Activated B cell treated with CpG ODN at 0.5 μM for 24 hours (primary cell): Measurements from ENCODE around the gene PDE4B. TPM values are rescaled to one million over a fixed set of nuclear protein-coding genes. Genes with fewer than 3 reads are reported as not detected.

Experiments used
- ATAC-seq: fragments of 200-7000 bp; cut with Tn5 transposase; one replicate; pipeline ENCODE4 v1.10.0; 2021; ENCODE audit warnings: low read depth, mild to moderate bottlenecking, moderate library complexity
- CTCF ChIA-PET: fragments of 350-600 bp; sonication (Branson Sonifier 250); formaldehyde crosslinking; loops from one replicate; lab custom pipeline; 2021; ENCODE audit warnings: antibody characterized with exemption; lab: Charles Lee
- POLR2A ChIA-PET: fragments of 350-600 bp; sonication (Branson Sonifier 250); formaldehyde crosslinking; loops from one replicate; lab custom pipeline; 2021; ENCODE audit warnings: antibody characterized with exemption; lab: Charles Lee
- DNase-seq: peaks from one replicate; pipeline ENCODE4 v3.0.0; 2022
- H3K27ac Mint-ChIP-seq: one replicate; pipeline ENCODE4 v1.8.0; 2020; ENCODE audit warnings: mixed read lengths
- H3K27me3 Mint-ChIP-seq: one replicate; pipeline ENCODE4 v1.8.0; 2021; ENCODE audit warnings: mixed read lengths
- H3K36me3 Mint-ChIP-seq: one replicate; pipeline ENCODE4 v1.8.0; 2021; ENCODE audit warnings: low read depth, mixed read lengths
- H3K4me1 Mint-ChIP-seq: one replicate; pipeline ENCODE4 v1.8.0; 2021; ENCODE audit warnings: mixed read lengths
- H3K4me3 Mint-ChIP-seq: one replicate; pipeline ENCODE4 v1.8.0; 2020; ENCODE audit warnings: mild to moderate bottlenecking, mixed read lengths
- H3K9me3 Mint-ChIP-seq: one replicate; pipeline ENCODE4 v1.8.0; 2020; ENCODE audit warnings: mixed read lengths
- CTCF ChIP-seq: fragments of 200-600 bp; IDR thresholded peaks from one replicate; pipeline ENCODE4 v1.8.0; 2022; ENCODE audit warnings: antibody characterized with exemption, mild to moderate bottlenecking
- intact Hi-C: fragments of 100-400 bp; cut with micrococcal nuclease; formaldehyde crosslinking; loops from one replicate; pipeline ENCODE4 v1.15.1; 2024
- total RNA-seq: library from RNA; stranded (reverse); gene quantifications from 2 replicates; pipeline ENCODE4 v1.2.3, GENCODE V29; 2022

Gene PDE4B
- total RNA-seq, 1 donor from 2014 or later = 84.1 TPM

- CTCF ChIA-PET = no interaction called here
Measured at GRCh38 chr1:66384258-66384921, 591.7 kb downstream of the PDE4B start.

GRCh38 chr1:66386712-66387111, 594.0 kb downstream of the PDE4B start:
- TF ChIP-seq CTCF = no peak
- H3K27me3 Mint-ChIP-seq = no peaks in the 10 kb centered on the region
- H3K9me3 Mint-ChIP-seq = peaks cover 15% of the 10 kb centered on the region
- H3K36me3 Mint-ChIP-seq = peaks cover 2% of the 10 kb centered on the region
- no peak overlapping the region for H3K27ac Mint-ChIP-seq
- CTCF ChIA-PET = interaction anchor here (1.8 kb wide), 1 partner anchor 58 kb away, joined by 4 read pairs; no protein-coding TSS in a partner anchor
- H3K4me3 Mint-ChIP-seq = no peak overlapping the region
- POLR2A ChIA-PET = interaction anchor here (3.2 kb wide), 1 partner anchor 9 kb away, joined by 12 read pairs; no protein-coding TSS in a partner anchor
- H3K4me1 Mint-ChIP-seq = peaks cover 29% of the 10 kb centered on the region
- DNase-seq (no peak), ATAC-seq (no peak)
- intact Hi-C loops = loop anchor here (1.0 kb wide), 1 partner anchor 11 kb away; no protein-coding TSS in a partner anchor

More at GRCh38 chr1:66384258-66384921, 591.7 kb downstream of the PDE4B start:
- Mint-ChIP-seq H3K4me1 (peaks cover 52% of the 10 kb centered on the region), H3K27me3 (no peaks in the 10 kb centered on the region), H3K36me3 (peaks cover 2% of the 10 kb centered on the region), H3K4me3 (no peak overlapping the region), H3K27ac (peak overlapping the region; percentile 47), H3K9me3 (peaks cover 11% of the 10 kb centered on the region)
- DNase-seq (no peak), ATAC-seq (no peak)
- TF ChIP-seq CTCF = no peak
- intact Hi-C loops = no loop called here
- POLR2A ChIA-PET = interaction anchor here (1.0 to 3.2 kb wide), 5 partner anchors 11 to 52 kb away, joined by 3 to 12 read pairs (median 6); no protein-coding TSS in a partner anchor

GRCh38 chr1:66388913-66389312, 596.2 kb downstream of the PDE4B start:
- intact Hi-C loops = no loop called here
- ATAC-seq (no peak), DNase-seq (no peak)
- peaks cover 11% of the 10 kb centered on the region for H3K9me3 Mint-ChIP-seq
- ChIA-PET CTCF (interaction anchor here (0.7 to 1.4 kb wide), 2 partner anchors 8 to 57 kb away, joined by 3 read pairs; no protein-coding TSS in a partner anchor), POLR2A (interaction anchor here (1.1 kb wide), 1 partner anchor 8 kb away, joined by 3 read pairs; no protein-coding TSS in a partner anchor)
- TF ChIP-seq CTCF = no peak
- H3K27ac Mint-ChIP-seq = no peak overlapping the region
- H3K4me1 Mint-ChIP-seq = peaks cover 17% of the 10 kb centered on the region
- H3K4me3 Mint-ChIP-seq = no peak overlapping the region
- peaks cover 2% of the 10 kb centered on the region for H3K36me3 Mint-ChIP-seq
- H3K27me3 Mint-ChIP-seq = no peaks in the 10 kb centered on the region

GRCh38 chr1:66393586-66394287, 601.0 kb downstream of the PDE4B start:
- no peak for ATAC-seq
- no peaks in the 10 kb centered on the region for H3K36me3 Mint-ChIP-seq
- peak overlapping the region; percentile 6 for H3K27ac Mint-ChIP-seq
- no peaks in the 10 kb centered on the region for H3K27me3 Mint-ChIP-seq
- POLR2A ChIA-PET = interaction anchor here (0.6 to 5.3 kb wide), 6 partner anchors 8 to 60 kb away, joined by 3 to 62 read pairs (median 21); no protein-coding TSS in a partner anchor
- peaks cover 56% of the 10 kb centered on the region for H3K4me1 Mint-ChIP-seq
- no peak overlapping the region for H3K4me3 Mint-ChIP-seq
- no peak for TF ChIP-seq CTCF
- CTCF ChIA-PET = interaction anchor here (1.0 to 1.8 kb wide), 2 partner anchors 8 to 13 kb away, joined by 3 to 4 read pairs; no protein-coding TSS in a partner anchor
- intact Hi-C loops = no loop called here
- peaks cover 4% of the 10 kb centered on the region for H3K9me3 Mint-ChIP-seq
- DNase-seq = no peak
